ENCODE measurements around the gene P3H3.

Gene P3H3

GRCh38 chr12:6853626-6854025, 25.4 kb downstream of the P3H3 start:
- Histone ChIP-seq H3K9ac (ENCODE audit: low read length) (peak overlapping the region; percentile 72; the same call in 1 of the 2 replicates), H3K27me3 (ENCODE audit: low read depth, low read length) (no peaks in the 10 kb centered on the region), H3K27ac (ENCODE audit: low read length) (no peak overlapping the region), H3K36me3 (replicated peaks; ENCODE audit: low read depth, low read length) (peaks cover 29% of the 10 kb centered on the region), H4K20me1 (ENCODE audit: insufficient read depth, low read length) (no peaks in the 10 kb centered on the region), H3K4me1 (ENCODE audit: low read length) (peaks cover 28% of the 10 kb centered on the region), H2AFZ (ENCODE audit: low read depth, low read length) (no peak overlapping the region), H3K4me2 (ENCODE audit: low read length) (peak overlapping the region; percentile 99), H3K79me2 (ENCODE audit: low read length) (peaks cover 40% of the 10 kb centered on the region), H3K9me3 (ENCODE audit: insufficient read depth, low read length) (no peaks in the 10 kb centered on the region), H3K4me3 (ENCODE audit: low read length) (peak overlapping the region; percentile 79)
- TF ChIP-seq CTCF (IDR thresholded peaks at IDR 0.05; ENCODE audit: low read depth, low read length) (no peak), EZH2phosphoT487 (IDR thresholded peaks at IDR 0.05; ENCODE audit: low read depth) (no peak)

GRCh38 chr12:6854036-6854435, 25.8 kb downstream of the P3H3 start:
- no peak overlapping the region for H2AFZ ChIP-seq (ENCODE audit: low read depth, low read length)
- no peak overlapping the region for H3K4me2 ChIP-seq (ENCODE audit: low read length)
- H3K36me3 ChIP-seq (replicated peaks; ENCODE audit: low read depth, low read length) = peaks cover 29% of the 10 kb centered on the region
- H3K4me3 ChIP-seq (ENCODE audit: low read length) = no peak overlapping the region
- H3K27ac ChIP-seq (ENCODE audit: low read length) = no peak overlapping the region
- peaks cover 24% of the 10 kb centered on the region for H3K4me1 ChIP-seq (ENCODE audit: low read length)
- TF ChIP-seq CTCF (IDR thresholded peaks at IDR 0.05; ENCODE audit: low read depth, low read length) (no peak), EZH2phosphoT487 (IDR thresholded peaks at IDR 0.05; ENCODE audit: low read depth) (no peak)
- H3K9me3 ChIP-seq (ENCODE audit: insufficient read depth, low read length) = no peaks in the 10 kb centered on the region
- no peaks in the 10 kb centered on the region for H4K20me1 ChIP-seq (ENCODE audit: insufficient read depth, low read length)
- no peak overlapping the region for H3K9ac ChIP-seq (ENCODE audit: low read length)
- peaks cover 40% of the 10 kb centered on the region for H3K79me2 ChIP-seq (ENCODE audit: low read length)
- H3K27me3 ChIP-seq (ENCODE audit: low read depth, low read length) = no peaks in the 10 kb centered on the region

- Histone ChIP-seq H3K79me2 (ENCODE audit: low read length) (peaks cover 29% of the 10 kb centered on the region), H3K4me1 (ENCODE audit: low read length) (peaks cover 11% of the 10 kb centered on the region), H3K27ac (ENCODE audit: low read length) (no peak overlapping the region), H3K4me3 (ENCODE audit: low read length) (no peak overlapping the region), H3K36me3 (replicated peaks; ENCODE audit: low read depth, low read length) (peaks cover 25% of the 10 kb centered on the region), H3K9ac (ENCODE audit: low read length) (no peak overlapping the region), H4K20me1 (ENCODE audit: insufficient read depth, low read length) (no peaks in the 10 kb centered on the region), H3K4me2 (ENCODE audit: low read length) (no peak overlapping the region), H3K27me3 (ENCODE audit: low read depth, low read length) (no peaks in the 10 kb centered on the region), H3K9me3 (ENCODE audit: insufficient read depth, low read length) (no peaks in the 10 kb centered on the region), H2AFZ (ENCODE audit: low read depth, low read length) (no peak overlapping the region)
- TF ChIP-seq CTCF (IDR thresholded peaks at IDR 0.05; ENCODE audit: low read depth, low read length) = no peak
Measured at GRCh38 chr12:6855322-6855721, 27.1 kb downstream of the P3H3 start.

- Histone ChIP-seq H3K79me2 (ENCODE audit: low read length) (peaks cover 11% of the 10 kb centered on the region), H3K9me3 (ENCODE audit: insufficient read depth, low read length) (no peaks in the 10 kb centered on the region), H2AFZ (ENCODE audit: low read depth, low read length) (no peak overlapping the region), H3K27me3 (ENCODE audit: low read depth, low read length) (no peaks in the 10 kb centered on the region), H3K36me3 (replicated peaks; ENCODE audit: low read depth, low read length) (peaks cover 49% of the 10 kb centered on the region), H3K4me2 (ENCODE audit: low read length) (no peak overlapping the region), H3K27ac (ENCODE audit: low read length) (no peak overlapping the region), H3K9ac (ENCODE audit: low read length) (no peak overlapping the region), H3K4me1 (ENCODE audit: low read length) (peaks cover 2% of the 10 kb centered on the region), H3K4me3 (ENCODE audit: low read length) (no peak overlapping the region), H4K20me1 (ENCODE audit: insufficient read depth, low read length) (no peaks in the 10 kb centered on the region)
- TF ChIP-seq CTCF (IDR thresholded peaks at IDR 0.05; ENCODE audit: low read depth, low read length) = no peak
- no peak for TF ChIP-seq EZH2phosphoT487 (IDR thresholded peaks at IDR 0.05; ENCODE audit: low read depth)
Measured at GRCh38 chr12:6858799-6859198, 30.6 kb downstream of the P3H3 start.

Measured in OCI-LY3 (cell line).